Liver (tissue), 3 donors: ENCODE data around the gene OPN4.

Experiments
- ATF3 ChIP-seq: IDR thresholded peaks from 2 replicates; pipeline ENCODE4 v1.6.1; 2016; ENCODE audit warnings: antibody characterized with exemption
- CTCF ChIP-seq: fragments of 150-350 bp; IDR thresholded peaks from 2 replicates; pipeline ENCODE4 v1.5.1; 2017; ENCODE audit warnings: improper control_type of control experiment, low read depth, low read length; ENCODE audit not compliant: missing input control
- EGR1 ChIP-seq, 2 donors: IDR thresholded peaks; 2 replicates each; pipeline ENCODE4 v1.6.1; 2016 to 2018; ENCODE audit warnings: antibody characterized with exemption in 2 of 2, low read depth in 2 of 2
- GABPA ChIP-seq, 2 donors: IDR thresholded peaks in 1 of 2; conservative IDR thresholded peaks in 1 of 2; 2 replicates each; pipeline ENCODE4 v1.6.1; 2016; ENCODE audit warnings: antibody characterized with exemption in 2 of 2, mild to moderate bottlenecking in 1 of 2, moderate library complexity in 1 of 2
- JUND ChIP-seq, 2 donors: IDR thresholded peaks; 2 replicates each; pipeline ENCODE4 v1.6.1; 2016; ENCODE audit warnings: antibody characterized with exemption in 2 of 2
- NR2F2 ChIP-seq: IDR thresholded peaks from 2 replicates; pipeline ENCODE4 v1.6.1; 2016; ENCODE audit warnings: antibody characterized with exemption
- RAD21 ChIP-seq, 2 donors: IDR thresholded peaks; 2 replicates each; pipeline ENCODE4 v1.6.1; 2016; ENCODE audit warnings: antibody characterized with exemption in 2 of 2, mild to moderate bottlenecking in 2 of 2
- RXRA ChIP-seq, 2 donors: IDR thresholded peaks; 2 replicates each; pipeline ENCODE4 v1.6.1; 2017 to 2018; ENCODE audit warnings: antibody characterized with exemption in 2 of 2, mild to moderate bottlenecking in 1 of 2
- SP1 ChIP-seq: IDR thresholded peaks from 2 replicates; pipeline ENCODE4 v1.6.1; 2018; ENCODE audit warnings: antibody characterized with exemption, mild to moderate bottlenecking
- TAF1 ChIP-seq: conservative IDR thresholded peaks from 2 replicates; pipeline ENCODE4 v1.6.1; 2016; ENCODE audit warnings: antibody characterized with exemption, mild to moderate bottlenecking
- YY1 ChIP-seq: IDR thresholded peaks from 2 replicates; pipeline ENCODE4 v1.6.1; 2016; ENCODE audit warnings: antibody characterized with exemption, mild to moderate bottlenecking
- ZBTB33 ChIP-seq: IDR thresholded peaks from 2 replicates; pipeline ENCODE4 v1.6.1; 2016; ENCODE audit warnings: antibody characterized with exemption
- TF ChIP-seq, protein P1 (sequence below): IDR thresholded peaks from 2 replicates; pipeline ENCODE4 v1.6.1; 2016; ENCODE audit warnings: antibody characterized with exemption
- TF ChIP-seq, protein P2 (sequence below): IDR thresholded peaks from 2 replicates; pipeline ENCODE4 v1.6.1; 2016; ENCODE audit warnings: antibody characterized with exemption, mild to moderate bottlenecking
- donor health status: healthy.
- donor health status: healthy.

GRCh38 chr10:86688398-86688921 lies 34.1 kb downstream of the OPN4 start:
- TF ChIP-seq CTCF (peak; percentile 92), RXRA (IDR thresholded peaks at IDR 0.05) (no peak), RAD21 (IDR thresholded peaks at IDR 0.05) (peak; percentile 91 to 92), NR2F2 (no peak), YY1 (no peak), GABPA (IDR thresholded peaks at IDR 0.05 in 1 of 2, conservative IDR thresholded peaks at IDR 0.05 in 1 of 2) (no peak), ATF3 (no peak), JUND (IDR thresholded peaks at IDR 0.05) (no peak), SP1 (no peak), ZBTB33 (no peak), TAF1 (no peak), EGR1 (IDR thresholded peaks at IDR 0.05; ENCODE audit: low read depth in 2 of 2) (no peak)
- TF ChIP-seq, protein P1, sequence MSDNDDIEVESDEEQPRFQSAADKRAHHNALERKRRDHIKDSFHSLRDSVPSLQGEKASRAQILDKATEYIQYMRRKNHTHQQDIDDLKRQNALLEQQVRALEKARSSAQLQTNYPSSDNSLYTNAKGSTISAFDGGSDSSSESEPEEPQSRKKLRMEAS: no peak
- TF ChIP-seq, protein P2, sequence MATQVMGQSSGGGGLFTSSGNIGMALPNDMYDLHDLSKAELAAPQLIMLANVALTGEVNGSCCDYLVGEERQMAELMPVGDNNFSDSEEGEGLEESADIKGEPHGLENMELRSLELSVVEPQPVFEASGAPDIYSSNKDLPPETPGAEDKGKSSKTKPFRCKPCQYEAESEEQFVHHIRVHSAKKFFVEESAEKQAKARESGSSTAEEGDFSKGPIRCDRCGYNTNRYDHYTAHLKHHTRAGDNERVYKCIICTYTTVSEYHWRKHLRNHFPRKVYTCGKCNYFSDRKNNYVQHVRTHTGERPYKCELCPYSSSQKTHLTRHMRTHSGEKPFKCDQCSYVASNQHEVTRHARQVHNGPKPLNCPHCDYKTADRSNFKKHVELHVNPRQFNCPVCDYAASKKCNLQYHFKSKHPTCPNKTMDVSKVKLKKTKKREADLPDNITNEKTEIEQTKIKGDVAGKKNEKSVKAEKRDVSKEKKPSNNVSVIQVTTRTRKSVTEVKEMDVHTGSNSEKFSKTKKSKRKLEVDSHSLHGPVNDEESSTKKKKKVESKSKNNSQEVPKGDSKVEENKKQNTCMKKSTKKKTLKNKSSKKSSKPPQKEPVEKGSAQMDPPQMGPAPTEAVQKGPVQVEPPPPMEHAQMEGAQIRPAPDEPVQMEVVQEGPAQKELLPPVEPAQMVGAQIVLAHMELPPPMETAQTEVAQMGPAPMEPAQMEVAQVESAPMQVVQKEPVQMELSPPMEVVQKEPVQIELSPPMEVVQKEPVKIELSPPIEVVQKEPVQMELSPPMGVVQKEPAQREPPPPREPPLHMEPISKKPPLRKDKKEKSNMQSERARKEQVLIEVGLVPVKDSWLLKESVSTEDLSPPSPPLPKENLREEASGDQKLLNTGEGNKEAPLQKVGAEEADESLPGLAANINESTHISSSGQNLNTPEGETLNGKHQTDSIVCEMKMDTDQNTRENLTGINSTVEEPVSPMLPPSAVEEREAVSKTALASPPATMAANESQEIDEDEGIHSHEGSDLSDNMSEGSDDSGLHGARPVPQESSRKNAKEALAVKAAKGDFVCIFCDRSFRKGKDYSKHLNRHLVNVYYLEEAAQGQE: no peak
